NAMALWA (cell line): ENCODE data around the gene VILL.
"Not testable (repeated sequence)": the region's sequence is repeated elsewhere in the genome, so short reads cannot be mapped to it uniquely, and the experiment has no call there.

Experiments
- DNase-seq: peaks from one replicate; pipeline ENCODE4 v3.0.0-alpha.2; 2015; ENCODE audit warnings: low spot score

Gene VILL

DNA sequence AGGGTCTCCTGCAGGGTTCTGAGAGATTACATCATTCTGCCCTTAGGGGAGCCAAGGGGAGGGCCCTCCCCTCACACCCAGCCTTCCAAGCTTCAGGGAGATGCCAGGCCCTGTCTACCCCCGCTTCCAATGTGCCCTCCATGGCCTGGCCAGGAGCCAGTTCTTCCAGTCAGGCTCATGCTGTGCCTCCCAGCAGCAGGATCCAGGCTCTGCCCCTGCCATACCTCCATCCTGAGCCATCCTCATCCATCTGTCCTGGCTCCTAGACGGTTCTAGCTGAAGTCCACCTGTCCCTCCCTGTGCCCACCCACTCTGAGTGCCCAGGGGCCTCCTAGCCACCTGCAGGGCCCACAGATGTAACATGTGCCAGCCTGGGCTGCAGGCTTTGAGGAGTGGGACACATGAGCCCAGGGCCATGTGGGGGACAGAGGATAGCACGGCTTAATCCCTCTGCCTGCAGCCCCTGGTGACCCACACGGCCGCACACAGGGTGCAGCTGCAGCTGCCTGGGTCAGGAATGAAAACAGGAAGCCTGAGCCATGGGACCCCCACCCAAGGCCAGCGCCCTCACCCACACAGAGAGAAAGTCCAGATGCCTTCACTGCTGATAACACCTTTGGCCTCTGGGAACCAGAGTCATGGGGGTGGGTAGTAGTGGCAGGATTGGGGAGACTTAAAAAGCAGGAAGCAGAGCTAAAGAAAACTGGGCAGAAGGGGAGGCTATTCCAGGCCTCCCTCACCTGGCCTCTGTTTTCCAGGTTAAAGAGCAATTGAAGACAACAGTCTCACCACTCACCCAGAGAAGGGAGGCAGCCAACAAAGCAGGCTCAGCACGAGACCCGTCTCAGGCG lies 27.1 kb downstream of the VILL start:
- no peak for DNase-seq

- no peak for DNase-seq
Measured at GRCh38 chr3:38018296-38019266, 28.0 kb downstream of the VILL start.

GRCh38 chr3:38019658-38020341 lies 29.2 kb downstream of the VILL start:
- DNase-seq: no peak

- no peak for DNase-seq
Measured at GRCh38 chr3:38020342-38020726, 29.7 kb downstream of the VILL start.

GRCh38 chr3:38021196-38021595 lies 30.6 kb downstream of the VILL start:
- no peak for DNase-seq

GRCh38 chr3:38022301-38022700 lies 31.7 kb downstream of the VILL start:
- DNase-seq: no peak

DNA sequence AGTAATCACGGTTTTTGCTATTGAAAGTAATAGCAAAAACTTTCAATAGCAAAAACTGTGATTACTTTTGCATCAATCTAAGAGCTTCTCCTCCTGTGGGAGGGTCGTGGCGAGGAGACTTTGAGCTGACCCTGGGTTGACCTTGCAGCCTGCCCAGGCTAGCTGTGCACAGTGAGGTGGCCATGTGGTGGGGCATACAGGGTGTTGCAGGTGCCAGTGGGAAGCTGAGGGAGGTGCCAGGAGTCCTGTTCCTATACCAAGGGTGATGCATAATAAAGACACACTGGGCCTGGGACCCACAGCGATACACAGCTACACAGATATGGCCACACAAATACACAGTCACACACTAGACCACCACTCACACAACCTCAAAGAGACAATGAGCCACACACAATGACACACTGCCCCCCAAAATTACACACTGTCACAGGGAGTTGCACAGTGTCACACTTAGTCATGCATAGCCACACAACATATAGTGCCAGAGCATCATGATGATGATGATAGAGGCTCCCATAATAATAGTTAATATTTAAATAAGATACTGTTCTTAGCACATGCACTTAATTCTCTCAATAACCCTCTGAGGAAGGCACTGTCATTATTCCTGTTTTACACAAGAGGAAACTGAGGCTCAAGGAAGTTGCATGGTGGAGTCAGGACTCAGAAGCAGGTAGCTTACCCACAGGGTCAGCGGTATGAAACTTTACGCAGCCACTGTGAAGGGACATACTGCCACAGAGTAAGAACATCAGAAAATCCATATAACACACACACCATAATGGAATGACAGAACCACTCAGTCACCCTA lies 32.5 kb downstream of the VILL start:
- no peak for DNase-seq

GRCh38 chr3:38026856-38027255 lies 36.3 kb downstream of the VILL start:
- no peak for DNase-seq

GRCh38 chr3:38027466-38028465 lies 37.2 kb downstream of the VILL start:
- DNase-seq: no peak

DNA sequence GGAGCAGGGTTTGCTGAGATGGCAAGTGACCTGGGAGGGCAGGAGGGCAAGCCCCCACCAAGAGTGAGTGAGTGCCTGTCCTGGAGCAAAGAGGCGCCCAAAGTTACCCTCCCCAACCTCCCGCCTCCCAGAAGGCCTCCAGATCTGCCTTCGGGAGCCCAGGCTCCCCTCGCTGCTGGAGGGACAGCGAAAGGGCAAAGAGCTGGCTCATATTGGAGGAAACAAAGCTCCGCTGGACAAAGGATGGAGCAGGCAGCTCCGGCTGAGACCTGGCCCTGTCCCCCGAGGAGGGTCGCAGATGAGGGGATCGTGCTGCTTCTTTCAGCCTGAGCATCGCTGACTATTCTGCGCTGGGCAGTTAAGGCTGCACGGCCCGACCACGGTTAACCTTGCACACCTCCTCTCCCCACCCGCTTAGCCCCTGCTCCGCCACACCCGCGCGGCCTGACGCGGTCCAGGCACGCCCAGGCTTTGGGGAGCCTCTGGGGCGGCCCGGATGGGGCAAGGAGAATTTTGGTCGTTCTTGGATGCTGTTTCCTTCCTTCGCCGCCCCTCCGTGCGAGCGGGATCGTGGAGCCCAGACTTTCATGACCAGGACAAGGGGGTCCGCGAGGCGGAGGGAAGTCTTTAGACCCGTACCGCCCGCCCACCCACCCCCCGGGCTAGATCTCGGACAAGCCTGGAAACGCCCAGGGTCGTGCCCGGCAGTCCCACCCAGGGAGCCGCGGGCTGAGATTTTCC lies 38.2 kb downstream of the VILL start:
- no peak for DNase-seq

DNA sequence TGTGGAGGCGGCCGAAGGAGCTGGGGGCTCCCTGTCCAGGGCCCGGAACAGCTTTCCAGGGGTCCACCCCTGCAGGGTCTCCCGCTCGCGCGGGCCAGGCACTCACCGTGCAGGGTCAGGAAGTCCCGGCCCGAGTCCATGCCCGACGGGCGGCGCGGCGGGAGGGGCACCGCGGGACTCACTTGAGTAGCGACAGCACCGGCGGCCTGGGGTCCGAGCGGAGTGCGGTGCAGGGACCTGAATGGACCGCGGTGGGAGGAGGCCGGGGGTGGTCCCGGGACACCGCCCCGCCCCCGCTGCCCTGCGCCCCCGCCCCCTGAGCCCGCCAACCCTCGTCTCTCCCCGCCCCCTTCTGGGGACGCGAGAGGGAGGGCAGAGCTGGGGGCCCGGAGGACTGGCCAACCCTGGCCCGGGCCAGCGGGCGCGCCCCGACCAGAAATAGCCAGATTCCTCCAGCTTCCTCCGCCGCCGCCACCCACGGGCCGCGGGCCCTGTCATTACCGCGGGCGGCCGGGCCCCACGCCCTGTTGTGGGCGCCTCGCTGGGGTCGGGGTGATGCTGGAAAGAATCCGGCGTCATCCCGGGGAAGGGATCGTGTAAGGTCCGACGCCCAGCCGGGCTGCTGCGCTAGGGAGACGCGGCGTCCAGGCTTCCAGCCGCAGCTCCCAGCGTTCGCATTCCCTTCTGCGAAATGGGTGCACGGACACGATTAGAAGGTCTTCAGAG lies 39.0 kb downstream of the VILL start, which contains the start of gene PLCD1:
TSS of gene PLCD1 (minus strand) at position 243 of the 726 bp plus-strand sequence. CDS start at position 140, 103 bp downstream.
- no peak for DNase-seq

GRCh38 chr3:38030126-38031021 lies 39.8 kb downstream of the VILL start:
- no peak for DNase-seq

- DNase-seq: no peak
Measured at GRCh38 chr3:38031022-38031994, 40.7 kb downstream of the VILL start.

DNA sequence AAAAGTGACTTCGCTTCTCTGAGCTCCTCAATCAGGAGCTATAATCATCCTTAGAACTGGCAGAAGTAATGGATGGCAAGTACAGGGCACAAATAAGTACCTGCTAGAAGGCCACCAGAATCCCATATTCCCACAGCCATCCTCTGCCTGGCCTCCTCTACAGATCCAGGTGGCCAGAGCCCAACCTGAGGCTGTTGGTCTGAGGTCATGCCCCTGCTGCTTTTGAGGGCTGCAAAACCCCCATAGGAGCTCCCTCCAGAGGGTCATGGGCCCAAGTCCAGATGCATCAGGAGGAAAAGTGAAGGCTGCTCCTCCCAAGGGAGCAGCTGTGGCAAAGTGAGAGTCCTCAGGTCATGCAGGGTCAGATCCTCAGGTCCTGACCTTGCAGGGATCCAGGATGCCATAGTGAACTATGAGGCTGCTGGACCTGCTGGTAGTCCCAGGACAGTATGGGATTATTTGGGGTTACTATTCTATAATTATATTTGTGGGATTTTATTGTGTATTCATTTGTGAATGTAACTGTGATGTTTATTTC lies 41.8 kb downstream of the VILL start:
- DNase-seq: no peak

- not testable (repeated sequence) for DNase-seq
Measured at GRCh38 chr3:38033586-38033985, 43.0 kb downstream of the VILL start.

DNA sequence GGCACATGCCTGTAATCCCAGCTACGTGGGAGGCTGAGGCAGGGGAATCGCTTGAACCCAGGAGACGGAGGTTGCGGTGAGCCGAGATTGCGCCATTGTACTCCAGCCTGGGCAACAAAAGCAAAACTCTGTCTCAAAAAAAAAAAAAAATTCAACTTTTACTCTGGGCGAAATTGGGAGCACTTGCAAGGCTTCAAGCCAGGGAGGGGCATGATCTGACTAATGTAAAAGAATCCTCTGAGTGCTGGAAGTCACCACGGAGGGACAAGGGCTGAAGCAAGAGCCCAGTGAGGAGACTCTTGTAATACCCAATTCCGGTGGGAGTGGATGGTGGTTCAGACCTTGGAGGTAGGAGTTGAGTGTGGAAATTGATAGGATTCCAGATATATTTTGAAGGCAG lies 43.7 kb downstream of the VILL start:
- DNase-seq: not testable (repeated sequence)
